Keratinocyte (primary cell): ENCODE results near the gene RGS9. TPM values are rescaled to one million over a fixed set of nuclear protein-coding genes. Genes with fewer than 3 reads are reported as not detected.

Experiments used
- DNase-seq: peaks from one replicate; pipeline ENCODE4 v3.0.0-alpha.2; 2011; ENCODE audit warnings: low read depth, missing footprints, low spot score
- FAIRE-seq: peaks from 2 replicates; lab custom pipeline; 2011; peaks lifted over from hg19 to GRCh38; lab: Jason Lieb, UNC
- H2AFZ ChIP-seq: 2 replicates; pipeline ENCODE4 v1.6.0; 2012; ENCODE audit warnings: low read length, control low read depth, inconsistent platforms; ENCODE audit not compliant: control insufficient read depth
- H3K27ac ChIP-seq: 2 replicates; pipeline ENCODE4 v1.5.1; 2011; ENCODE audit warnings: low read length; ENCODE audit not compliant: control insufficient read depth, insufficient read depth
- H3K27me3 ChIP-seq: 3 replicates; pipeline ENCODE4 v1.6.0; 2011; ENCODE audit warnings: low read length; ENCODE audit not compliant: control insufficient read depth, insufficient read depth; ENCODE audit errors: extremely low read depth
- H3K36me3 ChIP-seq, 2 experiments: 2 replicates in 1 of 2; 3 replicates in 1 of 2; pipeline ENCODE4 v1.5.1; 2011; ENCODE audit warnings: low read length in 2 of 2, mild to moderate bottlenecking in 1 of 2; ENCODE audit not compliant: control insufficient read depth in 2 of 2, insufficient read depth in 2 of 2; ENCODE audit errors: extremely low read depth in 1 of 2
- H3K4me1 ChIP-seq: 3 replicates; pipeline ENCODE4 v1.5.1; 2011; ENCODE audit warnings: low read length; ENCODE audit not compliant: control insufficient read depth, insufficient read depth; ENCODE audit errors: extremely low read depth
- H3K4me2 ChIP-seq: 3 replicates; pipeline ENCODE4 v1.6.0; 2011; ENCODE audit warnings: low read depth, low read length; ENCODE audit not compliant: control insufficient read depth, insufficient read depth; ENCODE audit errors: extremely low read depth
- H3K4me3 ChIP-seq, 3 experiments: fragments of 200-600 bp in 1 of 3; sonication (generic) in 1 of 3; 2 replicates in 2 of 3; 3 replicates in 1 of 3; pipeline ENCODE4 v1.5.1; 2011 to 2016; ENCODE audit warnings: low read length in 3 of 3, mild to moderate bottlenecking in 3 of 3, control low read depth in 2 of 3, inconsistent platforms in 1 of 3, low read depth in 1 of 3, mixed read lengths in 1 of 3, mixed run types in 1 of 3, moderate library complexity in 1 of 3; ENCODE audit not compliant: control insufficient read depth in 2 of 3, insufficient read depth in 2 of 3; ENCODE audit errors: extremely low read depth in 1 of 3
- H3K79me2 ChIP-seq: 2 replicates; pipeline ENCODE4 v1.6.0; 2012; ENCODE audit warnings: low read length; ENCODE audit not compliant: control insufficient read depth, insufficient read depth
- H3K9ac ChIP-seq: 3 replicates; pipeline ENCODE4 v1.6.0; 2011; ENCODE audit warnings: low read length; ENCODE audit not compliant: control insufficient read depth, insufficient read depth; ENCODE audit errors: extremely low read depth
- H3K9me1 ChIP-seq: 3 replicates; pipeline ENCODE4 v1.6.0; 2011; ENCODE audit warnings: low read length; ENCODE audit not compliant: control insufficient read depth, insufficient read depth; ENCODE audit errors: extremely low read depth
- H3K9me3 ChIP-seq: 2 replicates; pipeline ENCODE4 v1.5.1; 2012; ENCODE audit warnings: low read depth, low read length; ENCODE audit not compliant: control insufficient read depth
- H4K20me1 ChIP-seq: 3 replicates; pipeline ENCODE4 v1.6.0; 2011; ENCODE audit warnings: low read length; ENCODE audit not compliant: control insufficient read depth, insufficient read depth; ENCODE audit errors: extremely low read depth
- EZH2 ChIP-seq: IDR thresholded peaks from one replicate; pipeline ENCODE4 v1.6.1; 2012; ENCODE audit warnings: inconsistent platforms, mild to moderate bottlenecking, low read length, moderate library complexity
- dilution Hi-C: fragments of 300-500 bp; cut with MboI; formaldehyde crosslinking; loops from one replicate; pipeline ENCODE4 v1.7.0; 2020; ENCODE audit warnings: low sequenced_read_pairs; ENCODE audit not compliant: extremely low pct_ligation_motif_present
- polyA plus RNA-seq, 5 experiments: library from polyadenylated mRNA; depleted of rRNA in 3 of 5; stranded (reverse) in 3 of 5; stranded (forward) in 1 of 5; unstranded in 1 of 5; fragments of >200 nt; gene quantifications; 1 replicate in 1 of 5; 2 replicates in 3 of 5; 3 replicates in 1 of 5; pipeline versions ENCODE4 v1.2.1 to v1.2.3, GENCODE V29; 2011 to 2012; ENCODE audit warnings: missing spikeins in 2 of 5, low read depth in 1 of 5, low replicate concordance in 1 of 5
- TF ChIP-seq, protein P1 (sequence below), 3 experiments: IDR thresholded peaks in 1 of 3; conservative IDR thresholded peaks in 1 of 3; optimal IDR thresholded peaks in 1 of 3; 2 replicates in 2 of 3; 3 replicates in 1 of 3; pipeline versions ENCODE3 to v1.5.1; 2011; ENCODE audit warnings: low read length in 3 of 3, mild to moderate bottlenecking in 3 of 3, moderate library complexity in 2 of 3, control low read depth in 1 of 3, inconsistent platforms in 1 of 3; ENCODE audit not compliant: insufficient read depth in 2 of 3; ENCODE audit errors: extremely low read depth in 1 of 3

Gene RGS9
- polyA plus RNA-seq, 1 donor (not counting 4 experiments of a cell fraction or from before 2014, with no cell fraction given): 4.8 TPM

DNA sequence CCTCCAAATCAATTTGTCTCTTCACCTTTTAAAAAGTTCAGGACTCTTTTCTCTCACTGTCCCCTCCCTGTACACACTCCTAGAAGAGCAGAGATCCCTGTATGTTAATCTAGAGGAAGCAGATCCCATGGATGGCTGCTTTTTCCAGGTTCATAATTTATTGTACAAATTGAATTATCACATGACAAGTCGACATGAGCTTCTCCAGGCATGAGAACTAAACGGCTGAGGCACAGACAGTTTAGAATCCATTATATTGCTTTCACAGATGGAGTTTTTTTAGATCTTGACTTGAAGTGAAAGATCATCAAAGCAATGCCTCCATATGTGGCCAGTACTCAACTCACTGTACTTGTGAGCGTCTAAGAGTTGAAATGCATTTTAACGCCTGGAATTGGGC, 47.9 kb downstream of the RGS9 start:
- TF ChIP-seq, protein P1, sequence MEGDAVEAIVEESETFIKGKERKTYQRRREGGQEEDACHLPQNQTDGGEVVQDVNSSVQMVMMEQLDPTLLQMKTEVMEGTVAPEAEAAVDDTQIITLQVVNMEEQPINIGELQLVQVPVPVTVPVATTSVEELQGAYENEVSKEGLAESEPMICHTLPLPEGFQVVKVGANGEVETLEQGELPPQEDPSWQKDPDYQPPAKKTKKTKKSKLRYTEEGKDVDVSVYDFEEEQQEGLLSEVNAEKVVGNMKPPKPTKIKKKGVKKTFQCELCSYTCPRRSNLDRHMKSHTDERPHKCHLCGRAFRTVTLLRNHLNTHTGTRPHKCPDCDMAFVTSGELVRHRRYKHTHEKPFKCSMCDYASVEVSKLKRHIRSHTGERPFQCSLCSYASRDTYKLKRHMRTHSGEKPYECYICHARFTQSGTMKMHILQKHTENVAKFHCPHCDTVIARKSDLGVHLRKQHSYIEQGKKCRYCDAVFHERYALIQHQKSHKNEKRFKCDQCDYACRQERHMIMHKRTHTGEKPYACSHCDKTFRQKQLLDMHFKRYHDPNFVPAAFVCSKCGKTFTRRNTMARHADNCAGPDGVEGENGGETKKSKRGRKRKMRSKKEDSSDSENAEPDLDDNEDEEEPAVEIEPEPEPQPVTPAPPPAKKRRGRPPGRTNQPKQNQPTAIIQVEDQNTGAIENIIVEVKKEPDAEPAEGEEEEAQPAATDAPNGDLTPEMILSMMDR (optimal IDR thresholded peaks at IDR 0.05 in 1 of 3, IDR thresholded peaks at IDR 0.05 in 1 of 3, conservative IDR thresholded peaks at IDR 0.05 in 1 of 3; ENCODE audit: extremely low read depth in 1 of 3, insufficient read depth in 2 of 3, low read length in 3 of 3): no peak
- no peak for TF ChIP-seq EZH2
- Histone ChIP-seq H3K9me1 (no peaks in the 10 kb centered on the region), H3K79me2 (no peaks in the 10 kb centered on the region), H3K27ac (no peak overlapping the region), H3K27me3 (peaks cover 7% of the 10 kb centered on the region), H2AFZ (no peak overlapping the region), H3K9ac (no peak overlapping the region), H3K4me3 (no peak overlapping the region), H3K36me3 (no peaks in the 10 kb centered on the region), H3K9me3 (no peaks in the 10 kb centered on the region), H4K20me1 (no peaks in the 10 kb centered on the region), H3K4me2 (no peak overlapping the region), H3K4me1 (peaks cover 8% of the 10 kb centered on the region)
- FAIRE-seq (no peak), DNase-seq (no peak)
- dilution Hi-C loops: no loop called here

DNA sequence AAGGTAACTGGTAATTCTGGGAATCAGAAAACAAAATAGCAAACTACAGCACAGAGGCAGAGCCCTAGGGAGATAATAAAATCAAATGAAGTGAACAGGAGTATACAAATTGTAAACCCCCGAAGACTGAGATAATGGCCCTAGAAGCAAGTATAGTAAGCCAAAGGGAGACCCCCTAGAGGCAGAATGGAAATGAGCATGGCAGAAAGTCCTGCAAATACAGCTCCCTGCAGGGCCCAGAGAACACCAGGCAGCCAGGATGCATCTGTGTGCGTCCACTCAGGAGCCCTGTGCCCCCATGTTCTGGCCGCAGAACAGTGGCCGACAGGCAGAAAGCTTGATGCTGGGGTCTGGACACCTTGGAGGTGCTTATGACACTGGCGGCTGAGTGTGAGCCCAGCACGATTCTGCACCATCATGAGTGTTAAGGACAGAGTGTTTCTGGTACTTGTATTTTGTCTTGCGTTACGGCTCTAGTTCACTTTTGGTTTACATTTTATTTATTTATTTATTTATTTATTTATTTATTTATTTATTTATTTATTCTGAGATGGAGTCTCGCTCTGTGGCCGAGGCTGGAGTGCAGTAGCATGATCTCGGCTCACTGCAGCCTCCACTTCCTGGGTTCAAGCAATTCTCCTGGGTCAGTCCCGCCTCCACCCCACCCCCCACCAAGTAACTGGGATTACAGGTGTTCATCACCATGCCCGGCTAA, 48.7 kb downstream of the RGS9 start:
- Histone ChIP-seq H3K9me3 (no peaks in the 10 kb centered on the region), H3K27me3 (peaks cover 7% of the 10 kb centered on the region), H3K36me3 (no peaks in the 10 kb centered on the region), H3K4me1 (peaks cover 11% of the 10 kb centered on the region), H3K27ac (no peak overlapping the region), H4K20me1 (no peaks in the 10 kb centered on the region), H2AFZ (no peak overlapping the region), H3K79me2 (no peaks in the 10 kb centered on the region), H3K9me1 (no peaks in the 10 kb centered on the region), H3K4me3 (no peak overlapping the region), H3K9ac (no peak overlapping the region), H3K4me2 (no peak overlapping the region)
- FAIRE-seq (no peak), DNase-seq (no peak)
- dilution Hi-C loops: no loop called here
- no peak for TF ChIP-seq EZH2
- TF ChIP-seq, protein P1 (optimal IDR thresholded peaks at IDR 0.05 in 1 of 3, IDR thresholded peaks at IDR 0.05 in 1 of 3, conservative IDR thresholded peaks at IDR 0.05 in 1 of 3; ENCODE audit: extremely low read depth in 1 of 3, insufficient read depth in 2 of 3, low read length in 3 of 3): no peak
